ENCODE results near the gene NCBP3.

- TF ChIP-seq CTCF (conservative IDR thresholded peaks at IDR 0.05; ENCODE audit: low read length) (no peak), EZH2phosphoT487 (IDR thresholded peaks at IDR 0.05; ENCODE audit: borderline replicate concordance, low read depth, low read length) (no peak)
These were observed 33.1 kb upstream of the NCBP3 start for GRCh38 chr17:3879186-3879585.
